Neural crest cell (in vitro differentiated cells): Measurements from ENCODE around the gene TRABD2B. TPM values are rescaled to one million over a fixed set of nuclear protein-coding genes. Genes with fewer than 3 reads are reported as not detected.

Experiments
- DNase-seq: peaks from one replicate; pipeline ENCODE4 v3.0.0; 2021; ENCODE audit warnings: low read depth, mixed read lengths, low spot score
- H3K27ac Mint-ChIP-seq: one replicate; pipeline ENCODE4 v1.8.0; 2021; ENCODE audit warnings: mild to moderate bottlenecking, mixed read lengths; ENCODE audit not compliant: unreplicated experiment
- H3K27me3 Mint-ChIP-seq: 2 replicates; pipeline ENCODE4 v1.8.0; 2021; ENCODE audit warnings: low read depth, mild to moderate bottlenecking, mixed read lengths
- H3K36me3 Mint-ChIP-seq: 2 replicates; pipeline ENCODE4 v1.8.0; 2021; ENCODE audit warnings: low read depth, mild to moderate bottlenecking, mixed read lengths
- H3K4me1 Mint-ChIP-seq: 2 replicates; pipeline ENCODE4 v1.8.0; 2021; ENCODE audit warnings: mixed read lengths
- H3K4me3 Mint-ChIP-seq: one replicate; pipeline ENCODE4 v1.8.0; 2021; ENCODE audit warnings: mild to moderate bottlenecking, mixed read lengths
- H3K9me3 Mint-ChIP-seq: 2 replicates; pipeline ENCODE4 v1.8.0; 2021; ENCODE audit warnings: mixed read lengths
- CTCF ChIP-seq: fragments of 200-600 bp; sonication (generic); conservative IDR thresholded peaks from 2 replicates; pipeline ENCODE4 v1.5.0; 2021; ENCODE audit warnings: antibody characterized with exemption, mild to moderate bottlenecking
- total RNA-seq: library from RNA; stranded (reverse); gene quantifications from 2 replicates; pipeline ENCODE4 v1.2.1, GENCODE V29; 2021

TRABD2B gene
- total RNA-seq, 1 donor from 2014 or later, result 0.49 TPM

DNA sequence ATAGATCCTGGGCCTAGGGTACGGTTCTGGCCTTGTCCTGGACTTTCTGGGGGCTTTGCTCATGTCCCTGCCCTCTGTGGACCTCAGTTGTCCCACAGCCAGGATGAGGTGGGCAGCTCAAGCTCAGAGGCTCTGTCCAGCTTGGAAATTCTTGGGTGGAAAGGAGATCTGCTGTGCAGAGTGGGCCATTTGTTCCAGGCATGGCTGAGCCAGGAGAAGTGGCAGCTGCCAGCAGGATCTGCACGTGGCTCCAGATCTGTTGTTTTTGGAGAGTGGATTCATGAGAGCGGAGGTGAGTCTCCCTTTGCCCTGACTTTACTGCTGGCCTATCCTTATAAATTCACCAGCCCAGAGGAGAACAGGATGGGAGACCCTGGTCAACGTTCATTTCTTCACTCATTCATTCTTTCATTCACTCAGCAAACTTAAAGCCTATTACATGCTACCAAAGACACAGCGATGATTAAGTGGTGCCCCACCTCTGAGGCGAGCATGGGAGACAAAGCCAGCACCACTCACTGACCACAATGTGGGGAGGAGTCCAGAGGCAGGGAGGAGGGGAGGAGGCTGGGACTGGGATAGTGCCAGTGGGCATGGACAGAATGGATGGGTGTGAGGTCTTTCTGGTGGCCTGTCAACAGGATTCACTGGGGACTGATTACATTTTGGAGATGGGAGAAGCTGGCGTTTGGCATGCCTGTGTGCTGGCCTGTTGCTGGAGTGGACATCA, 205.1 kb downstream of the TRABD2B start:
- H3K27me3 Mint-ChIP-seq, result no peaks in the 10 kb centered on the region
- peak overlapping the region; percentile 81 for H3K27ac Mint-ChIP-seq
- H3K4me1 Mint-ChIP-seq, result no peaks in the 10 kb centered on the region
- no peaks in the 10 kb centered on the region for H3K9me3 Mint-ChIP-seq
- H3K36me3 Mint-ChIP-seq, result no peaks in the 10 kb centered on the region
- no peak overlapping the region for H3K4me3 Mint-ChIP-seq
- no peak for TF ChIP-seq CTCF
- DNase-seq, result no peak

- Mint-ChIP-seq H3K4me3 (no peak overlapping the region), H3K9me3 (no peaks in the 10 kb centered on the region), H3K4me1 (no peaks in the 10 kb centered on the region), H3K36me3 (no peaks in the 10 kb centered on the region), H3K27ac (no peak overlapping the region), H3K27me3 (no peaks in the 10 kb centered on the region)
- no peak for TF ChIP-seq CTCF
- no peak for DNase-seq
Observed at GRCh38 chr1:47788761-47789160, 208.4 kb downstream of the TRABD2B start.

GRCh38 chr1:47787560-47787959, 209.6 kb downstream of the TRABD2B start:
- no peak overlapping the region for H3K27ac Mint-ChIP-seq
- H3K4me3 Mint-ChIP-seq, result no peak overlapping the region
- H3K27me3 Mint-ChIP-seq, result no peaks in the 10 kb centered on the region
- TF ChIP-seq CTCF, result no peak
- no peak for DNase-seq
- no peaks in the 10 kb centered on the region for H3K36me3 Mint-ChIP-seq
- H3K9me3 Mint-ChIP-seq, result no peaks in the 10 kb centered on the region
- no peaks in the 10 kb centered on the region for H3K4me1 Mint-ChIP-seq

DNA sequence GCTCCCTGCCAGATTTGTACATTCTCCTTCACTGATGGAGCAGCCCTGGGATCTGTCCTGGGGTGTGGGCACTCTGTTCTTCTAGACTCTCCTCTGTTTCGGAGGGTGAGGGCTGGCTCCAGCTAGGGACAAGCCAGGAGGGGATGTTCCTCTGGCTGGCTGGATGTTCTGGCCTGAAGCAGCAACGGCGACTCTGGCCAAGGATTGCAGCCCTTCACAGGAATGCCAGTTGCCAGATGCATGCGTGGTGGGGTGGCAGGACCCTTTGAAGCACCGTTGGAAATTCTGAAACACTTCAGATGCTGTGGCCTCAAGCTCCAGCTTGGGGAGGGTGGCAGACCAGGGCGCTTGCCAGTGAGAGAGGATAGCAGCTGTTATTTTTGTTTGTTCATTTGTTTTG, 210.9 kb downstream of the TRABD2B start:
- H3K4me1 Mint-ChIP-seq, result no peaks in the 10 kb centered on the region
- H3K27me3 Mint-ChIP-seq, result no peaks in the 10 kb centered on the region
- no peak for DNase-seq
- H3K4me3 Mint-ChIP-seq, result no peak overlapping the region
- TF ChIP-seq CTCF, result no peak
- no peaks in the 10 kb centered on the region for H3K36me3 Mint-ChIP-seq
- peak overlapping the region; percentile 41 for H3K27ac Mint-ChIP-seq
- H3K9me3 Mint-ChIP-seq, result no peaks in the 10 kb centered on the region

DNA sequence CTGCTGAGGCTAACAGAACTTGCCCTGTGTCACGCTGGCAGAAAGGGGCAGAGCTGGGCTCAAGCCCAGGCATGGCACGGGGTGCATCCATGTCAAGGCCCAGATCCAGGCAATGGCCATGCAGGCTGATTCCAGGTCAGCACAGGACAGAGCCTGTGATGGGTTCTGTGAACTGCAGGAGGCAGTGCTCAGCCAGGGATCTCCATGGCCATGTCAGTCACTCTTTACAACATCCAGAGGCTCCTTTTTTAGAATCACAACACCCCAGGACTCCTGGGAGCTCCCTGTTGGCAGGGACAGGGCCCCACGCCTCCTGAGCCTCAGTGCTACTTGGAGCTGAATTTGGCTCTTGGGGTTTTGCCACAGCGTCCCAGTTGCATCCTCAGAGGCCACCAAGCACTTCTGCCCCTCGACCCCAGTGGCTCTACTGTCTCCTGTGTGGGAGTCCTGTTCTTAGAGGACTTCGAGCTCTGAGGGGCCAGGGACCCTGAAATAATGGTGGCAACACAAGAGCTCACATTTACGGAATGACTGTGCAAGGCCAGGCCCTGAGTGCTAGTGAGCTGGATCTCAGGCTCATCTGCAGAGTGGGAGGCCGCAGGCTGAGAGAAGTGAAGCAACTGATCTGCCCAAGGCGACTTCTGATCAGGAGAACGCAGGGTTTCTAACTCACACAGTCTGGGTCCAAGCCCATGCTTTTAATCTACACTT, 211.5 kb downstream of the TRABD2B start:
- Mint-ChIP-seq H3K36me3 (no peaks in the 10 kb centered on the region), H3K27ac (peak overlapping the region; percentile 41), H3K4me1 (no peaks in the 10 kb centered on the region), H3K9me3 (no peaks in the 10 kb centered on the region), H3K27me3 (no peaks in the 10 kb centered on the region), H3K4me3 (no peak overlapping the region)
- DNase-seq, result no peak
- no peak for TF ChIP-seq CTCF
